ENCODE measurements around the gene GAS2L3.

- TF ChIP-seq POLR2A (IDR thresholded peaks at IDR 0.05) (no peak), CTCF (IDR thresholded peaks at IDR 0.05) (no peak)
Observed at GRCh38 chr12:100669922-100670321, 96.4 kb downstream of the GAS2L3 start.

Data from thyroid gland (tissue), 4 donors.